ENCODE measurements around the gene TMX2.

The TMX2 gene

DNA sequence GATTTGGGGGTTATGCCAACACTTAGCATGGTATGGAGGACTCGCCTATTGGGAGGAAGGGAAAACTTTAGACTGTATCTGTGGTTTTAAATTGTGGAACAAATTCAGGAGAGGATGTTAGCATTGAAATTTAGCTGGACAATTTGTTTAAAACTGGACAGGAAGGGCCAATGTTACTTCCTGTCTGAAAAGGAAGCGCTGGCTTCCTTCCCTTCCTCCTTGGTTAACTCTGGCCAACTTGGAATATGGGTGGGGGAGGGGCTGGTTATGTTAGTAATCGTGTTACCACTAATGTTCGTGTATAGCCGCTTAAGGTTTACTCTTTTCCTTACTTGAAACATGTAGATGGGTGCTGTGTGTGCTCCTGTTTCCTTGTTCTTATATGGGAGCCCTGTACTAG, 63.1 kb downstream of the TMX2 start:
- Histone ChIP-seq H3K36me3 (replicated peaks; ENCODE audit: low read depth, low read length) (no peaks in the 10 kb centered on the region), H3K4me2 (ENCODE audit: low read length) (no peak overlapping the region), H3K27me3 (ENCODE audit: low read depth, low read length) (no peaks in the 10 kb centered on the region), H2AFZ (ENCODE audit: low read depth, low read length) (no peak overlapping the region), H3K4me1 (ENCODE audit: low read length) (no peaks in the 10 kb centered on the region), H3K79me2 (ENCODE audit: low read length) (no peaks in the 10 kb centered on the region), H3K9ac (ENCODE audit: low read length) (no peak overlapping the region), H3K9me3 (ENCODE audit: insufficient read depth, low read length) (no peaks in the 10 kb centered on the region), H3K4me3 (ENCODE audit: low read length) (no peak overlapping the region), H4K20me1 (ENCODE audit: insufficient read depth, low read length) (no peaks in the 10 kb centered on the region), H3K27ac (ENCODE audit: low read length) (no peak overlapping the region)
- TF ChIP-seq, protein P1, sequence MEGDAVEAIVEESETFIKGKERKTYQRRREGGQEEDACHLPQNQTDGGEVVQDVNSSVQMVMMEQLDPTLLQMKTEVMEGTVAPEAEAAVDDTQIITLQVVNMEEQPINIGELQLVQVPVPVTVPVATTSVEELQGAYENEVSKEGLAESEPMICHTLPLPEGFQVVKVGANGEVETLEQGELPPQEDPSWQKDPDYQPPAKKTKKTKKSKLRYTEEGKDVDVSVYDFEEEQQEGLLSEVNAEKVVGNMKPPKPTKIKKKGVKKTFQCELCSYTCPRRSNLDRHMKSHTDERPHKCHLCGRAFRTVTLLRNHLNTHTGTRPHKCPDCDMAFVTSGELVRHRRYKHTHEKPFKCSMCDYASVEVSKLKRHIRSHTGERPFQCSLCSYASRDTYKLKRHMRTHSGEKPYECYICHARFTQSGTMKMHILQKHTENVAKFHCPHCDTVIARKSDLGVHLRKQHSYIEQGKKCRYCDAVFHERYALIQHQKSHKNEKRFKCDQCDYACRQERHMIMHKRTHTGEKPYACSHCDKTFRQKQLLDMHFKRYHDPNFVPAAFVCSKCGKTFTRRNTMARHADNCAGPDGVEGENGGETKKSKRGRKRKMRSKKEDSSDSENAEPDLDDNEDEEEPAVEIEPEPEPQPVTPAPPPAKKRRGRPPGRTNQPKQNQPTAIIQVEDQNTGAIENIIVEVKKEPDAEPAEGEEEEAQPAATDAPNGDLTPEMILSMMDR (IDR thresholded peaks at IDR 0.05; ENCODE audit: low read depth, low read length), result no peak
- no peak for TF ChIP-seq EZH2phosphoT487 (IDR thresholded peaks at IDR 0.05; ENCODE audit: low read depth)

- Histone ChIP-seq H3K79me2 (ENCODE audit: low read length) (no peaks in the 10 kb centered on the region), H3K9me3 (ENCODE audit: insufficient read depth, low read length) (no peaks in the 10 kb centered on the region), H3K27ac (ENCODE audit: low read length) (no peak overlapping the region), H3K36me3 (replicated peaks; ENCODE audit: low read depth, low read length) (no peaks in the 10 kb centered on the region), H3K4me3 (ENCODE audit: low read length) (no peak overlapping the region), H4K20me1 (ENCODE audit: insufficient read depth, low read length) (no peaks in the 10 kb centered on the region), H3K4me2 (ENCODE audit: low read length) (no peak overlapping the region), H3K4me1 (ENCODE audit: low read length) (no peaks in the 10 kb centered on the region), H2AFZ (ENCODE audit: low read depth, low read length) (no peak overlapping the region), H3K9ac (ENCODE audit: low read length) (no peak overlapping the region), H3K27me3 (ENCODE audit: low read depth, low read length) (no peaks in the 10 kb centered on the region)
- TF ChIP-seq EZH2phosphoT487 (IDR thresholded peaks at IDR 0.05; ENCODE audit: low read depth), result no peak
- TF ChIP-seq, protein P1 (IDR thresholded peaks at IDR 0.05; ENCODE audit: low read depth, low read length), result no peak
These were observed 63.7 kb downstream of the TMX2 start for GRCh38 chr11:57776031-57776521.

DNA sequence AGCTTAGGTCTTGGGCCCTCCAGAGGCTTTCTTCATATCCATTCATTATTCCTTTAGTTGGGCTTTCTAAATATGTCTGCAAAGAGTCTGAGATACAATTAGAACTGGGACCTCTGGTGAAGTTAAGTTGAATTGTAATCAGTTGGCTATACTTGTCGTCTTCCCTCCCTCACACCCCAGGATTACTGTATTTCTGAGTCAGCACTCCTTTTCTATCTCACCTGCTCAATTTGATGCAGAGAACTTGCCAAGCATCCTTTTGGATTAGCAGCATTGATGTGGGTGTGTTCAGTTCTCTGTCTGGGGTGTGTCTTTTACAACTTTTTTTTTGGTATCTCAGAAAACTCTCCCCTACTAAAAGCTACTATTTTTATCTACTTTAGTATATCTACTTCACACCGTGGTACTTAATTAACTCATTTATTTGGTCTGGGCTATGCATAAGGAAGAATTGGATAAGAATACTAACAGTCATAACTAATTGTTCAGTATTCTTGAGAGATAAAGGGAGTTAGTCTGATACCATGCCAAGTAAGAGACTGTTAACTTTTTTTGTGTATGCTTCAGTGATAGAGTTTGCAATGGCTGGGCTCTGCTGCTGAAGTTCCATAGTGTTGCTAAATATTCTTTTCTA, 64.3 kb downstream of the TMX2 start:
- Histone ChIP-seq H3K4me1 (ENCODE audit: low read length) (no peaks in the 10 kb centered on the region), H3K4me2 (ENCODE audit: low read length) (no peak overlapping the region), H3K36me3 (replicated peaks; ENCODE audit: low read depth, low read length) (no peaks in the 10 kb centered on the region), H3K9ac (ENCODE audit: low read length) (no peak overlapping the region), H3K79me2 (ENCODE audit: low read length) (no peaks in the 10 kb centered on the region), H3K27me3 (ENCODE audit: low read depth, low read length) (no peaks in the 10 kb centered on the region), H3K4me3 (ENCODE audit: low read length) (no peak overlapping the region), H4K20me1 (ENCODE audit: insufficient read depth, low read length) (no peaks in the 10 kb centered on the region), H2AFZ (ENCODE audit: low read depth, low read length) (no peak overlapping the region), H3K27ac (ENCODE audit: low read length) (no peak overlapping the region), H3K9me3 (ENCODE audit: insufficient read depth, low read length) (no peaks in the 10 kb centered on the region)
- TF ChIP-seq EZH2phosphoT487 (IDR thresholded peaks at IDR 0.05; ENCODE audit: low read depth), result no peak
- TF ChIP-seq, protein P1 (IDR thresholded peaks at IDR 0.05; ENCODE audit: low read depth, low read length), result no peak

DNA sequence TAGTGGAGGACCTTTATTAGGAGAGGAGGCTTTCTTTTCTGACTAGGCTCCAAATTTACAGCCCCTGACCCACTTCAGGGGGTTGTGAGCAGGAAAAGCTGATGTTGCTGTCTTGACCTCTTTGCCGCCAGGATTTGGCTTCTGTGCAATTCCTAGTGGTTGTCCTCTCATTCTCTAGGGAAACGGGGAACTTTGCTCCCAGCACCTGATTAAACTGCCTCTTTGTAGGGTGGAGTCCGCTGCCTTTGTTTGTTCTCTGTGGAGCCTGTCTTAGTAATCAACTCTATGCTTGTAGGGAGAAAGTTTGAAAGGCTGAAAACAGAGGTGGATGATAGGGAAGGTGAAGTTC, 65.5 kb downstream of the TMX2 start:
- Histone ChIP-seq H3K4me2 (ENCODE audit: low read length) (no peak overlapping the region), H3K4me3 (ENCODE audit: low read length) (no peak overlapping the region), H3K27ac (ENCODE audit: low read length) (no peak overlapping the region), H4K20me1 (ENCODE audit: insufficient read depth, low read length) (no peaks in the 10 kb centered on the region), H3K36me3 (replicated peaks; ENCODE audit: low read depth, low read length) (no peaks in the 10 kb centered on the region), H3K27me3 (ENCODE audit: low read depth, low read length) (no peaks in the 10 kb centered on the region), H3K4me1 (ENCODE audit: low read length) (no peaks in the 10 kb centered on the region), H2AFZ (ENCODE audit: low read depth, low read length) (no peak overlapping the region), H3K9ac (ENCODE audit: low read length) (no peak overlapping the region), H3K79me2 (ENCODE audit: low read length) (no peaks in the 10 kb centered on the region), H3K9me3 (ENCODE audit: insufficient read depth, low read length) (no peaks in the 10 kb centered on the region)
- TF ChIP-seq, protein P1 (IDR thresholded peaks at IDR 0.05; ENCODE audit: low read depth, low read length), result no peak
- TF ChIP-seq EZH2phosphoT487 (IDR thresholded peaks at IDR 0.05; ENCODE audit: low read depth), result no peak

Data from OCI-LY3 (cell line).